ENCODE data around the gene RASSF8.

DNA sequence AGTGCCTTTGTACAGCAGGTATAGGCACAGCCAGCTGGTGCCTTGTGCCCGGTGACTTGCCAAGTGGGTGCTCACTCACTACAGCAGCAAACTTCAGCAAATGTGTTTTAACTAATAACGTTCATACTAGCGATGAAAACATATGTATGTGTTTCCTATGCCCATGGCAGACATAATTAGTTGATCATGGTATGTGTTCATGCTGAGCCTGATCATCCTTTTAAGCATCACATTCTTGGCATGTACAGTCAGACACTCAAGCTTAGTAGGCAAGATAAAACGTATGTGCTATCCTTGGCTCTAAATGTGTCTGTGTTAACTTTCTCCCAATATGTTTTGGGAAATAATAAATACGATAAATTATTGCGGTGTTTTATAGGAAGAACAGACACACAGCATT, 55.6 kb downstream of the RASSF8 start:
- TF ChIP-seq, protein P1, sequence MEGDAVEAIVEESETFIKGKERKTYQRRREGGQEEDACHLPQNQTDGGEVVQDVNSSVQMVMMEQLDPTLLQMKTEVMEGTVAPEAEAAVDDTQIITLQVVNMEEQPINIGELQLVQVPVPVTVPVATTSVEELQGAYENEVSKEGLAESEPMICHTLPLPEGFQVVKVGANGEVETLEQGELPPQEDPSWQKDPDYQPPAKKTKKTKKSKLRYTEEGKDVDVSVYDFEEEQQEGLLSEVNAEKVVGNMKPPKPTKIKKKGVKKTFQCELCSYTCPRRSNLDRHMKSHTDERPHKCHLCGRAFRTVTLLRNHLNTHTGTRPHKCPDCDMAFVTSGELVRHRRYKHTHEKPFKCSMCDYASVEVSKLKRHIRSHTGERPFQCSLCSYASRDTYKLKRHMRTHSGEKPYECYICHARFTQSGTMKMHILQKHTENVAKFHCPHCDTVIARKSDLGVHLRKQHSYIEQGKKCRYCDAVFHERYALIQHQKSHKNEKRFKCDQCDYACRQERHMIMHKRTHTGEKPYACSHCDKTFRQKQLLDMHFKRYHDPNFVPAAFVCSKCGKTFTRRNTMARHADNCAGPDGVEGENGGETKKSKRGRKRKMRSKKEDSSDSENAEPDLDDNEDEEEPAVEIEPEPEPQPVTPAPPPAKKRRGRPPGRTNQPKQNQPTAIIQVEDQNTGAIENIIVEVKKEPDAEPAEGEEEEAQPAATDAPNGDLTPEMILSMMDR (optimal IDR thresholded peaks at IDR 0.05 in 1 of 3, IDR thresholded peaks at IDR 0.05 in 1 of 3, conservative IDR thresholded peaks at IDR 0.05 in 1 of 3; ENCODE audit: extremely low read depth in 1 of 3, insufficient read depth in 2 of 3, low read length in 3 of 3): no peak
- no peak for TF ChIP-seq EZH2 (IDR thresholded peaks at IDR 0.05; ENCODE audit: low read length)

All from keratinocyte (primary cell).